Subcutaneous abdominal adipose tissue (tissue), 5 donors: ENCODE measurements around the gene TAF1C.

ENCODE experiments used
- H3K27ac ChIP-seq: one replicate; pipeline ENCODE4 v1.7.0; 2013; ENCODE audit warnings: low read depth, mild to moderate bottlenecking, inconsistent platforms, low read length, moderate library complexity
- H3K27me3 ChIP-seq, 5 donors: one replicate each; pipeline ENCODE4 v1.7.0; 2013; ENCODE audit warnings: low read length in 5 of 5, inconsistent platforms in 1 of 5; ENCODE audit not compliant: control insufficient read depth in 5 of 5, insufficient read depth in 4 of 5
- H3K36me3 ChIP-seq, 5 donors: one replicate each; pipeline ENCODE4 v1.7.0; 2013; ENCODE audit warnings: low read length in 5 of 5; ENCODE audit not compliant: control insufficient read depth in 5 of 5, insufficient read depth in 5 of 5
- H3K4me1 ChIP-seq, 5 donors: one replicate each; pipeline ENCODE4 v1.7.0; 2013; ENCODE audit warnings: low read length in 5 of 5, mild to moderate bottlenecking in 3 of 5, moderate library complexity in 1 of 5; ENCODE audit not compliant: control insufficient read depth in 5 of 5, insufficient read depth in 5 of 5
- H3K4me3 ChIP-seq, 5 donors: one replicate each; pipeline ENCODE4 v1.7.0; 2013; ENCODE audit warnings: low read length in 5 of 5, low read depth in 1 of 5
- H3K9ac ChIP-seq, 5 donors: one replicate each; pipeline ENCODE4 v1.7.0; 2013; ENCODE audit warnings: low read length in 5 of 5, mild to moderate bottlenecking in 4 of 5, moderate library complexity in 3 of 5
- H3K9me3 ChIP-seq, 5 donors: one replicate each; pipeline ENCODE4 v1.7.0; 2013; ENCODE audit warnings: low read length in 5 of 5; ENCODE audit not compliant: control insufficient read depth in 5 of 5
- donor health status: healthy.
- donor health status: healthy.
- donor health status: healthy.
- donor health status: healthy.
- donor health status: healthy.

TAF1C gene

GRCh38 chr16:84199097-84199496, 12.2 kb upstream of the TAF1C start:
- peaks cover 0 to 32% (median 7%) of the 10 kb centered on the region in 5 donors for H3K4me1 ChIP-seq
- no peak overlapping the region for H3K27ac ChIP-seq
- H3K36me3 ChIP-seq, result no peaks in the 10 kb centered on the region
- no peak overlapping the region for H3K4me3 ChIP-seq
- no peaks in the 10 kb centered on the region for H3K9me3 ChIP-seq
- peaks cover 0 to 17% (median 4%) of the 10 kb centered on the region in 5 donors for H3K27me3 ChIP-seq
- H3K9ac ChIP-seq, result no peak overlapping the region

- H3K36me3 ChIP-seq, result no peaks in the 10 kb centered on the region
- no peak overlapping the region for H3K9ac ChIP-seq
- peaks cover 0 to 33% (median 7%) of the 10 kb centered on the region in 5 donors for H3K4me1 ChIP-seq
- H3K27ac ChIP-seq, result no peak overlapping the region
- no peaks in the 10 kb centered on the region for H3K9me3 ChIP-seq
- H3K27me3 ChIP-seq, result peaks cover 0 to 17% (median 4%) of the 10 kb centered on the region in 5 donors
- no peak overlapping the region for H3K4me3 ChIP-seq
Measured at GRCh38 chr16:84198401-84198800, 11.5 kb upstream of the TAF1C start.

- Histone ChIP-seq H3K36me3 (no peaks in the 10 kb centered on the region), H3K27me3 (peaks cover 0 to 17% (median 4%) of the 10 kb centered on the region in 5 donors), H3K9ac (no peak overlapping the region), H3K4me1 (peaks cover 0 to 33% (median 7%) of the 10 kb centered on the region in 5 donors), H3K4me3 (no peak overlapping the region), H3K27ac (no peak overlapping the region), H3K9me3 (no peaks in the 10 kb centered on the region)
Measured at GRCh38 chr16:84197466-84198128, 10.7 kb upstream of the TAF1C start.

- Histone ChIP-seq H3K36me3 (no peaks in the 10 kb centered on the region), H3K27ac (no peak overlapping the region), H3K4me3 (no peak overlapping the region), H3K4me1 (peaks cover 0 to 33% (median 7%) of the 10 kb centered on the region in 5 donors), H3K9me3 (no peaks in the 10 kb centered on the region), H3K27me3 (peaks cover 0 to 17% (median 4%) of the 10 kb centered on the region in 5 donors), H3K9ac (no peak overlapping the region)
Measured at GRCh38 chr16:84196727-84197394, 10.0 kb upstream of the TAF1C start.

GRCh38 chr16:84196101-84196500, 9.2 kb upstream of the TAF1C start:
- Histone ChIP-seq H3K4me1 (peaks cover 0 to 33% (median 7%) of the 10 kb centered on the region in 5 donors), H3K27me3 (peaks cover 0 to 17% (median 4%) of the 10 kb centered on the region in 5 donors), H3K36me3 (no peaks in the 10 kb centered on the region), H3K9ac (no peak overlapping the region), H3K27ac (no peak overlapping the region), H3K9me3 (no peaks in the 10 kb centered on the region), H3K4me3 (no peak overlapping the region)

- Histone ChIP-seq H3K9me3 (no peaks in the 10 kb centered on the region), H3K4me1 (peaks cover 0 to 33% (median 7%) of the 10 kb centered on the region in 5 donors), H3K4me3 (no peak overlapping the region), H3K36me3 (no peaks in the 10 kb centered on the region), H3K27ac (no peak overlapping the region), H3K27me3 (peaks cover 0 to 17% (median 4%) of the 10 kb centered on the region in 5 donors), H3K9ac (no peak overlapping the region)
Measured at GRCh38 chr16:84195201-84196093, 8.6 kb upstream of the TAF1C start.

- Histone ChIP-seq H3K36me3 (no peaks in the 10 kb centered on the region), H3K9me3 (no peaks in the 10 kb centered on the region), H3K4me3 (peak overlapping the region in 2 of 5 donors; percentile 40 to 50), H3K9ac (no peak overlapping the region), H3K27me3 (peaks cover 0 to 17% (median 4%) of the 10 kb centered on the region in 5 donors), H3K4me1 (peaks cover 0 to 27% (median 0%) of the 10 kb centered on the region in 5 donors), H3K27ac (no peak overlapping the region)
Measured at GRCh38 chr16:84194470-84195200, 7.8 kb upstream of the TAF1C start.

- H3K36me3 ChIP-seq, result no peaks in the 10 kb centered on the region
- H3K4me1 ChIP-seq, result peaks cover 0 to 20% (median 0%) of the 10 kb centered on the region in 5 donors
- H3K9me3 ChIP-seq, result no peaks in the 10 kb centered on the region
- H3K27me3 ChIP-seq, result peaks cover 0 to 17% (median 4%) of the 10 kb centered on the region in 5 donors
- H3K4me3 ChIP-seq, result peak overlapping the region in 1 of 5 donors; percentile 50
- no peak overlapping the region for H3K9ac ChIP-seq
- H3K27ac ChIP-seq, result no peak overlapping the region
Measured at GRCh38 chr16:84194018-84194417, 7.2 kb upstream of the TAF1C start.

- no peaks in the 10 kb centered on the region for H3K36me3 ChIP-seq
- no peak overlapping the region for H3K4me3 ChIP-seq
- no peak overlapping the region for H3K9ac ChIP-seq
- H3K27ac ChIP-seq, result no peak overlapping the region
- peaks cover 0 to 15% (median 0%) of the 10 kb centered on the region in 5 donors for H3K4me1 ChIP-seq
- H3K27me3 ChIP-seq, result peaks cover 0 to 17% (median 4%) of the 10 kb centered on the region in 5 donors
- no peaks in the 10 kb centered on the region for H3K9me3 ChIP-seq
Measured at GRCh38 chr16:84193480-84193879, 6.6 kb upstream of the TAF1C start.
